ENCODE results near the gene PNMA6E.
A peak's percentile ranks its signal among the peaks of the same experiment; 100 is the strongest.

Gene PNMA6E

GRCh38 chrX:153382563-153383482 is 18.3 kb downstream of the PNMA6E start:
- DNase-seq, result no peak

DNA sequence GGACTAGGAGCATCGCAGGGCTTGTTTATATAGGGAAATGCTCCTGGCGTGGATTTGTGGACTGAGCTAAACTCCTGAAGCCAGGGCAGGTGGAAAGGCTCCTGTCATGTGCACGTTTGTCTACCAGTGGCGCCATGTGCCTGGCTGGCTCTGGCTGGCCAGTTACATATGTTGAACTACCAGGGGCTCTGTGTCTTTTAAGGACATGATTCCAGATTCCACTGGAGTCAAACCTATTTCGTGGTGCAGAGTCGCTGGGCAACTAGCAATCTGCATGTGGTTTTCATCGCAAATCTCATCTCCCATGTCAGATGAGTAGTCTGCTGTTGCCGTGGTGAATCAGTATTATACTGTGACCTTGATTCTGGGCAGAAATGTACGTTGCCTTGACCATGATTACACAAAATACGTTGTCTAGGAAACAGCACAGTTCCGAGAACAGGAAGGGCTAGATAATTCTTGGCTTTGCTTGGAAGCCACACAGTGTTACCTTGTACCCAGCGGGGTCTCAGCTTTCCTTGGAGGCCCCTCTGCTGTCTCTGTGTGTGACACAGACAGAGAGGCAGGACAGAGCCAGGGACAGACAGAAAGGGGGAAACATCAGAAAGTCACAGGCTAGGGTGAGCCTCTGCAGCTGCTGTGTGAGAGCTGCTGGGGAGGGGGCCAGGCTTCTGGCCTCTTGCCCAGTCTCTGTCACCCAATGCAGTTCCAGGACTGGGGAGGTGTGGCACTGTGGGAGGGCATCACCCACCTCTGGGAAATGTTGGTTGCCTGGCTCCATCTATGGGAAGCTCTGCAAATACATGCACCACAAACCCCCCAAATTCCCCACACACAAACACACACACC is 19.2 kb downstream of the PNMA6E start:
- DNase-seq, result peak; percentile 27

DNA sequence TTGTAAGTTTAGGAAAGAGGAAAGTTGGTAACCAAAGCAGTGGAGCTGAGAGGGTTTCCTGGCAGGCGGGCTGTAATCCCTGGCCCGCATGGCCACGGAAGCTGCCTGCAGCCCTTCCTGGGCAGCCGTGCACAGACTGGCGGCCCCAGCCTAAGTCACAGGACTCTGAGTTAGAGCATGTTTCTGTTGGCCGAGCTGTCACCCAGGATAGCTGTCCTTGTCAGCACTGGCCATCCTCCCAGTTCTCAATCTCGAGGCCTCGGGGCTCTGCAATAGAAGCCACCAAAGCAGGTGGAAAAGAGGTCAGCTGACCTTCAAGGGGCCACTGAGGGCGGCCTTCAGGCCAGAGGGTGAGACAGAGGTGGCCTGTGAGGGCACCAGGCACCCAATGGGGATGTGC is 20.5 kb downstream of the PNMA6E start:
- no peak for DNase-seq

DNA sequence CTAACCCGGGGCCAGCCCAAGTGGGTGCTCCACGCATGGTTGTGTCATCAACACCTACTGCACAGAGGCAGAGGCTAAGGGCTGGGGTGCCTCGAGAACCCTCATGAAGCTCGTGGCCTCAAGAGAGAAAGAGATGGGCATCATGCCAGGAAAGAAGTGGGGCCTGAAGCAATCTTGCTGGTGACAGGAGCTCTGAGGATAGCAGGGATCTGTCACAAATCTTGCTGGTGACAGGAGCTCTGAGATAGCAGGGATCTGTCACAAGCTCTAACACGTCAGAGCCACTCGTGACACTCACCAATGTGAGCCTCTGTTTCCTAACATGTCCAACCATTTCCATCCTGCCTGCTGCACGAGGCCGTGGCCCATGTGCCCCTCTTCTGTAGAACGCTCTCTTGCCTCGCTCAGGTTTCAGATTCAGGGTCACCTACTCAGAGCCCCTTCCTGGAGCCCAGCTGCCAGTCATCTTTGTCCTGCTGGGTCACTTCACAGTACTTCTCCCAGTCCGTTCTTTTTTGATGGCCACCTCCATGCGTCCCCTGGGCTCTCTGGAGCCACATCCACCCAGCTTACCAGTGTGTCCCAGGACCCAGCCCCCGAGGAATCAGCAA is 21.1 kb downstream of the PNMA6E start:
- no peak for DNase-seq

DNA sequence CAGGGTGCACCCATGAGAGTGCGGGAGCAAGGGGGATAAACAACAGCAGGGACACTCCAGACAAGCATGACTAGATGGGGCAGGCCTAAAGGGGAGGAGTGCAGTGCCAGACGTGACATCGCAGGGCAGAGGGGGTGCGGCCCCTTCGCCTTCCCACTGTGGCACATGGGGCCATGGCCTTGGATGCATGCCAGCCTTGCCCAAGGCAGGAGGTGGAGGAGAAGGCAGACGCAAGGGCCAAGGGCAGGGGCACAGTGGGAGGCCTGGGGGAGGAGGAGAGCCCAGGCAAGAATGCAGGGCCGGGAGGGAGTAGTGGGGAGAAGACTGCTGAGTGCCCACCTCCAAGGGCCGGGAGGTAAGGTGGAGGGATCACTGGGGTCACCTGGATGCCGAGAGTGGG is 21.6 kb downstream of the PNMA6E start:
- no peak for DNase-seq

- DNase-seq, result no peak
These were observed 22.5 kb downstream of the PNMA6E start for GRCh38 chrX:153378607-153379006.

DNA sequence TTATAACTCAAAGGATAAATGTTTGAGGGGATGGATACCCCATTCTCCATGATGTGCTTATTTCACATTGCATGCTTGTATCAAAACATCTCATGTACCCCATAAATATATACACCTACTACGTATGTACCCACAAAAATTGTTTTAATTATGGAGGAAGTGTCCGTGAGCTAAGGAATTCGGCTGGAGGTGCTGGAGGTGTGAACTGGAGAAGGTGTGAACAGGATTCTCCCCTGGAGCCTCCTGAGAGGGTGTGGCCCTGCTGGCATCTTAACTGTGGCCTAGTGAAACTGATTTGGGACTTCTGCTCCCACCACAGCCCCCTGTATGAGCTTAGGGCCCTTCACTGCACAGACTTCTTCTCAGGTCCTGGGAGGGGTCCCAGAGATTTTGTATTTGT is 23.4 kb downstream of the PNMA6E start:
- DNase-seq, result no peak

DNA sequence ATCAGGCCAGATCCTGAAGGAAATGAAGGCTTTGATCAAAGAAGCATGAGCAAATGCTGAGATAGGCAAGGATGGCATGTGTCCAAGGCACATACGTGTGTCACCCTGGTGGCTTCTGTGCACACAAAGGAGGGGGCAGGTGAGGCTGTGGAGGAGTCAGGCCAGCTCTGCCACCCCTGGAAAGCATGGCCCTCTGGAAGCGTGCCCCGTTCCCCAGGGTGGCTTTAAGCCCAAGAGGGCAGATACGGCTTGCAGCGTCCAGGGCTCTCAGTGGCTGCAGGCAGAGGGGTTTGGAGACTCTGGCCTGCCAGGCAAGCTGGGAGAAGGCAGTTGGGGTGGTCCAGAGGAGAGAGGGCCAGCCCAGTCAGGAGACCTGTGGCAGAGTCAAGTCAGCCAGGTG is 25.6 kb downstream of the PNMA6E start:
- no peak for DNase-seq

DNA sequence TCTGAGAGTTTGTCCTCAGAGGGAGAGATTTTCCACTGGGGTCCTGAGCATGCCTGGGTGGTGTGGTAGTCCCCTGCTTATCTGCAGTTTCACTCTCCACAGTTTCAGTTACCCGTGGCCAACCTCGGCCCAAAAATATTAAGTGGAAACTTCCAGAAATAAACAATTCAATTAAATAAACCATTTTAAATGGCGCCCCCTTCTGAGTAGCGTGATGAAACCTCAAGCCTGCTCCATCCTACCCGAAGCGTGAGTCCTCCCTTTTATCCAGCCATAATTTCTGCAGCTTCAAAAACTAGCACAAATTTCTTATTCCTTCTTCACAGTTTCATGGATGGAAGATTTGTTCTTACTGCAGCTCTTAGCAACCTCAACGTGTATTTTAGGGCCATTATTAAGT is 26.7 kb downstream of the PNMA6E start:
- no peak for DNase-seq

DNA sequence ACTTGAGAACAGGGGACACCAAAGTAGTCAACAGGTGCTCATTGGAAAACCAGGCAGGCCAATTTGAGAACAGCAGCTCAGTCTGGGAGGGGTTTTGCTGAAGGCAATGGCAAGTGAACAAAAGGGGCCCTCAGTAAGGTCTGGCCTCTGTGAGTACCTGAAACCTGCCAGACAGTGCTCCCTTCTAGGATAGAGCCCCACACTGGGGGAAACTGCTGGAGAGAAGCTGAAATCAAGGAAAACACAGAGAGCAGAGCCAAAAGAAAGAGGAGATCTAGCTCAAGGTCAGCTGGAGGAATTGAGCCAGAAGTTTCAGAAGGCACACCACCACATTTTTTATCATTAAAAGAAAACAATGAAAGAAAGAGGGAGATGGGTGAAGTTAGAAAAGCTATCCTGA is 28.2 kb downstream of the PNMA6E start:
- no peak for DNase-seq

GRCh38 chrX:153371256-153371655 is 29.9 kb downstream of the PNMA6E start:
- DNase-seq, result no peak

DNA sequence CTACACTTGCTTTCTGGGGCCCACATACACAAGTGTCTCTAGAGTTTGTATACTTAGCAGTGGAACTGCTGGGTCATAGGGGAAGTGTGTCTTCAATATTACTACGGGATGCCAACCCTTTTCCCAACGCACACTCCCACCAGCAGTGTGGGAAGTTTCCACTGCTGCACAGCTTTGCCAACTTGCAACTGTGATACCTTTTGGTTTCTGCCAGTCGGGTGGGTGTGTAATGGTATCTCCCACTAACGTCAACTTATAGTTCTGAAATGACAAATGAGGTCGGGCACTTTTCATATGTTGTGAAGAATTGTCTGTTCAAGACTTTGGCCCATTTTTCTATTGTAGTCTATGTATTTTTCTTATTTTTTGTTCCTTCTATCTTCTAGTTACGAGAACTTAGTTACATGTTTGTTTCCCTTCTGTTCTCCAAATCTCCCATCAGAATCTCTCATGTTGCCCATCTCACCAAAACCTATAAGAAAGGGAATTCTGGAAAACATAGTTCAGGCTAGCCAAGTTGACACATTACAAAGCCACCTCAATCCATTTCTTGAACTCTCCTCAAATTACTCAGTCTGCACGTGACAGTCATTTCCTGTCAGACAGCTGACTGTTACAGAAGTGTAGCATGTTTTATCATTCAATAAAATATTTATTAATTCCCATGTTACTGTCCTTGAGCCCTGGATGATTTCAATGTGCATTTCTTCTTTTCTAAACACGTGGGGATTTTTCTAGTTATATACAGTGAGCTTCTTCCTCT is 30.7 kb downstream of the PNMA6E start:
- no peak for DNase-seq

GRCh38 chrX:153366878-153367538 is 34.1 kb downstream of the PNMA6E start:
- DNase-seq, result no peak

DNA sequence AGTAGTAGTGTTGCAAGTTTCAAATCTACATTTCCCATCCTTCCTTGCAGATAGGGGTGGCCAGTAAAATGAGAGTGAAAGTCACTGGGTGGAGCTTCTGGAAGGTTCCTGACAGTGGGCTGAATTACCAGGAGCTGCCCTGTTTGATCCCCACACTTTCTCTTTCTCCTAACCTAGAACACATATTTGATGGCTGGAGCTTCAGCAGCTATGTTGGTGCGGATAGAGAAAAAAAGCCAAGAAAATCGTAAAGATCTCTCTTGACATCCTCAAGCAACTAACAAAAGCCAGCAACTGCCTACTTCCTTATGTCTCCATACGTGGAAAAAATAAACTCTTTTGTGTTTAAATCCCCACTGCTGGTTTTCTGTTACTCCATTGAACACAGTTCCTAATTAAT is 35.0 kb downstream of the PNMA6E start:
- no peak for DNase-seq

DNA sequence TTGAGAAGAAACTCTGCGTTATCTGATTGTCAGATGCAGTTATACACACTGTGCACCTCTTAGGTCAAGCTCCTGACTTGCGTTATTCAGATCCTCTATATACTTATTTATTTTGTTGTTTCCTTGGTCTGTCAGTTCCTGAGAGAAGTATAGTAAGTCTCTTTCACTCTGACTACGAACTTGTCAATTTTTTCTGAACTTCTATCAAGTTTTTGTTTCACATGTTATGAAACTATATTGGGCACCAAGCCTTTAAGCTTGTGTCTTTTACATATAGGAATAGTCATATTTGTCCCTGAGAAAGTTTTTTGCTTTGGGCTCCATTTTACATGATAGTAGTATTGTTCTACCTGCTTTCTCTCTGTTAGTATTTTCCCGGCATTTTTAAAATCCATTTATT is 35.5 kb downstream of the PNMA6E start:
- DNase-seq, result no peak

GRCh38 chrX:153361781-153362397 is 39.3 kb downstream of the PNMA6E start:
- no peak for DNase-seq

DNA sequence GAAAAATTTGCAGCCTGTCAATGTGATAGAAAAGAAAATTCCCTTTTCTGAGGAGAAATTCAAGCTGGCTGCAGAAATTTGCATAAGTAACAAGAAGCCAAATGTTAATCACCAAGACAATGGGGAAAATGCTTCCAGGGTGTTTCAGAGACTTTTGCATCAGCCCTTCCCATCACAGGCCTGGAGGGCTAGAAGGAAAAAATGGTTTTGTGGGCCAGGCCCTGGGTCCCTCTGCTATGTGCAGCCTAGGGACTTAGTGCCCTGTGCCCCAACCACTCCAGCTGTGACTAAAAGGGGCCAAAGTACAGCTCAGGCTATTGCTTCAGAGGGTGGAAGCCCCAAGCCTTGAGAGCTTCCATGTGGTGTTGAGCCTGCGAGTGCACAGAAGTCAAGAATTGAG is 43.3 kb downstream of the PNMA6E start:
- no peak for DNase-seq

GRCh38 chrX:153353416-153353815 is 47.7 kb downstream of the PNMA6E start:
- no peak for DNase-seq

DNA sequence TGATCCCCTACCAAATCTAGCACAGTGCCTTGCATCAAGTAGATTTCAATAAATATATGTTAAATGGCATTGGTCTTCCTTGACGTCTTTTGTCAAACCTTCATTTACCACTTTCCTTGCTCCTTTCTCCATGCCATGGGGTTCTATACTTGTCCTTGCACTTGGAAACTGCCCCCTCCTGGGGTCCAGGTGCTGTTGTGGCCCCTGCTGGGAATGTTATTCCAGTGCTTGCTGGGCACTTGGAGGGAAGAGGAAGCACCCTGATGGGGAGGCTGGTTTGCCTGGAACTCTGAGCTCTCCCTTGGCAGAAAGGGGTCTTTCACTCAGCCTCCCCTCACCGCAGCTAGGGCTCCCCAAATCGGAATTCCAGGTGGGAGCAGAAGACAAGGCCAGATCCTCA is 48.3 kb downstream of the PNMA6E start:
- DNase-seq, result no peak

GRCh38 chrX:153351981-153352380 is 49.2 kb downstream of the PNMA6E start:
- no peak for DNase-seq

- DNase-seq, result no peak
These were observed 51.2 kb downstream of the PNMA6E start for GRCh38 chrX:153349952-153350351.

DNA sequence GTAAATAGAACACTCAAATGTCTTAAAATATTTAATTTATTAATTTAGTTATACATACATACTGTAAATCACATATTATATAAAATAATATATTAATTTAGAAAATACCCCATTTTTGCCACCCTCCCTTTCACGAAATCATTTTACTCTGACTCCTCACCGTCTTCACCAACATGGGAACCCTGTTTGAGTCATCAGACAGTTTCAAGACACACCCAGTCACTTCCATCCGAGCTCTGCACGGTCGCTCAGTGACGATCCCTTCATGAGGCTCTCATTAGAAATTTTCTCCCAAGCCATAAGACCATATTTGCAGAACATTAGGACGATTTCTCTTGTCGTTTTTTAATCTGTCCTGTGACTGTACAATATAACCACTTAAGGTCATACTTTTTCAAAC is 52.7 kb downstream of the PNMA6E start:
- DNase-seq, result no peak

Data from CD4-positive, alpha-beta T cell treated with Interleukin-15 for 1 hour (primary cell).